ENCODE measurements around the gene USPL1.

DNA sequence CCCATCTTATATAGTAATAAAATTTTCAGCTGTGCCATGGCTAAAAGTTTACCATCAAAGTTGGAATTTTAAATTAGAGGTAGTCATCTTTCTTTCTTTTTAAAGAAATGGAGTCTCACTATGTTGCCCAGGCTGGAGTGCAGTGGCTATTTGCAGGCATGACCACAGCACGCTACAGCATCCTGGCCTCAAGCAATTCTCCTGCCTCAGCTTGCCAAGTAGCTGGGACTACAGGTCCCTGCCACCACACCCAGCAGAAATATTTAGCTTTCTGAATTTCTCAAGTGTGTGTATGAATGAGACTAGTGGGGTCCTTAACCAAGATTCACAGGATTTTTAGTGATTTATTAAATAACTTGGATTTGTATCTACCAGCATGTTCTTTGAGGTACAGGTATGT lies 30.5 kb upstream of the USPL1 start:
- TF ChIP-seq, protein P1, sequence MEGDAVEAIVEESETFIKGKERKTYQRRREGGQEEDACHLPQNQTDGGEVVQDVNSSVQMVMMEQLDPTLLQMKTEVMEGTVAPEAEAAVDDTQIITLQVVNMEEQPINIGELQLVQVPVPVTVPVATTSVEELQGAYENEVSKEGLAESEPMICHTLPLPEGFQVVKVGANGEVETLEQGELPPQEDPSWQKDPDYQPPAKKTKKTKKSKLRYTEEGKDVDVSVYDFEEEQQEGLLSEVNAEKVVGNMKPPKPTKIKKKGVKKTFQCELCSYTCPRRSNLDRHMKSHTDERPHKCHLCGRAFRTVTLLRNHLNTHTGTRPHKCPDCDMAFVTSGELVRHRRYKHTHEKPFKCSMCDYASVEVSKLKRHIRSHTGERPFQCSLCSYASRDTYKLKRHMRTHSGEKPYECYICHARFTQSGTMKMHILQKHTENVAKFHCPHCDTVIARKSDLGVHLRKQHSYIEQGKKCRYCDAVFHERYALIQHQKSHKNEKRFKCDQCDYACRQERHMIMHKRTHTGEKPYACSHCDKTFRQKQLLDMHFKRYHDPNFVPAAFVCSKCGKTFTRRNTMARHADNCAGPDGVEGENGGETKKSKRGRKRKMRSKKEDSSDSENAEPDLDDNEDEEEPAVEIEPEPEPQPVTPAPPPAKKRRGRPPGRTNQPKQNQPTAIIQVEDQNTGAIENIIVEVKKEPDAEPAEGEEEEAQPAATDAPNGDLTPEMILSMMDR (IDR thresholded peaks at IDR 0.05): no peak
- TF ChIP-seq ZFX (IDR thresholded peaks at IDR 0.05; ENCODE audit: borderline replicate concordance): no peak

Data from 22Rv1 (cell line).